WI38 (cell line): Measurements from ENCODE around the gene OLFML3.
"Not testable (repeated sequence)": the region's sequence is repeated elsewhere in the genome, so short reads cannot be mapped to it uniquely, and the experiment has no call there.

Experiments used
- H3K4me3 ChIP-seq: 2 replicates; pipeline ENCODE4 v1.5.1; 2011; ENCODE audit warnings: low read depth, mild to moderate bottlenecking, control low read depth, low read length
- TF ChIP-seq, protein P1 (sequence below): IDR thresholded peaks from 2 replicates; pipeline ENCODE4 v1.5.1; 2012; ENCODE audit warnings: low read depth, mild to moderate bottlenecking, control low read depth, low read length

OLFML3 gene

DNA sequence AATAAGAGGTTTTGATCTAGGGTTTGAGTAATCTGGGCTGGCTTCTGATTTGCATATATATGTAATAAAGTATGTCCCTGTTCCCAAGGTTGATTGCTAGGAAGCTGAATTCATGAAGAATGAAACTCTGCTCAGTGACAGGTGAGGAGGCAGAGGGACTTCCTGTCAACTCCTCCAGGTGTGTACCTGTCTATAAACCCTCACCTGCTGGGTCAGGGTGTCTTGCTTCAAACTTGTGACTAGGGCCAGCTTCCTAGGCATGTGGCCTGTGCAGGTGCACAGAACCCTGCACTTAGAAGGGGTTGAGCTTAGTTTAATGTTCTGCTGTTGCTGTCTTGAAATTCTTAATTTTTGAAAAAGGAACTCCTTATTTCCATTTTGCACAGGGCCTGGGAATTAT is 21.1 kb downstream of the OLFML3 start:
- TF ChIP-seq, protein P1, sequence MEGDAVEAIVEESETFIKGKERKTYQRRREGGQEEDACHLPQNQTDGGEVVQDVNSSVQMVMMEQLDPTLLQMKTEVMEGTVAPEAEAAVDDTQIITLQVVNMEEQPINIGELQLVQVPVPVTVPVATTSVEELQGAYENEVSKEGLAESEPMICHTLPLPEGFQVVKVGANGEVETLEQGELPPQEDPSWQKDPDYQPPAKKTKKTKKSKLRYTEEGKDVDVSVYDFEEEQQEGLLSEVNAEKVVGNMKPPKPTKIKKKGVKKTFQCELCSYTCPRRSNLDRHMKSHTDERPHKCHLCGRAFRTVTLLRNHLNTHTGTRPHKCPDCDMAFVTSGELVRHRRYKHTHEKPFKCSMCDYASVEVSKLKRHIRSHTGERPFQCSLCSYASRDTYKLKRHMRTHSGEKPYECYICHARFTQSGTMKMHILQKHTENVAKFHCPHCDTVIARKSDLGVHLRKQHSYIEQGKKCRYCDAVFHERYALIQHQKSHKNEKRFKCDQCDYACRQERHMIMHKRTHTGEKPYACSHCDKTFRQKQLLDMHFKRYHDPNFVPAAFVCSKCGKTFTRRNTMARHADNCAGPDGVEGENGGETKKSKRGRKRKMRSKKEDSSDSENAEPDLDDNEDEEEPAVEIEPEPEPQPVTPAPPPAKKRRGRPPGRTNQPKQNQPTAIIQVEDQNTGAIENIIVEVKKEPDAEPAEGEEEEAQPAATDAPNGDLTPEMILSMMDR = no peak
- no peak overlapping the region for H3K4me3 ChIP-seq

DNA sequence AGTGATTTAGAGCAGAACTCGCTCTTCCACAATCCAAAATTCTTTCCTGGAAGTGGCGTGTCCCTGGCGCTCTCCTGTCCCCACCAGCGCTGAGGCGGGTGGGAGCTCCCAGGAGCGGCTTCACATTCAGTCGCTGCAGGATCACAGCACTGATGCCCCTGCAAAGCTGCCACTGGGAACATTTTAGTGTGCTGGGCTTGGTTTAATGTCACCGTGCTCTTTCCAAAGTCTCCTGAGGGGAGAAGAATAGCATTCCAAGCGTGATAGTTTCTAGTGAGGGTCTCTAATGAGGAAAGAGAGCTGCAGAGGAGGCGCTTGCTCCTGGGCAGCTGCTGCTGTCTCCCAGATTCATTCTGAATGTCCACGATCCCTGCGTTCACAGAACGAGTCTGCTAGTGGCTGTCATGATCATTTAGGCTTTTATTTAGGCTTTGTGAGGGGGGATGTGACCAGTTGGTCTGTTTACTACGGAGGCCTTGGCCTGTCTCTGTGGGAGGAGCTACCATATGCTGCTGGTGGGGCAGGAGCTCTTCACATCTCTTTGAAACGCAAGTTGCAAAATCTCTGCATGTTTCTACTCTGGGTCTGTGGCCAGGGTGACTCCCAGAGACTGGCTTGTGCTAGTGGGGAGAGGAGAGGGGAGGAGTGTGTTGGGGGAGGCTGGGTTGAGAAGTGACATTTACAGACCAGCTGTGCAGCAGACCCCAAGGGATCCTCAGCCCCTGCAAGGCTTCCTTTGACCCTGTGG is 23.4 kb downstream of the OLFML3 start:
- no peak overlapping the region for H3K4me3 ChIP-seq
- TF ChIP-seq, protein P1 = no peak

DNA sequence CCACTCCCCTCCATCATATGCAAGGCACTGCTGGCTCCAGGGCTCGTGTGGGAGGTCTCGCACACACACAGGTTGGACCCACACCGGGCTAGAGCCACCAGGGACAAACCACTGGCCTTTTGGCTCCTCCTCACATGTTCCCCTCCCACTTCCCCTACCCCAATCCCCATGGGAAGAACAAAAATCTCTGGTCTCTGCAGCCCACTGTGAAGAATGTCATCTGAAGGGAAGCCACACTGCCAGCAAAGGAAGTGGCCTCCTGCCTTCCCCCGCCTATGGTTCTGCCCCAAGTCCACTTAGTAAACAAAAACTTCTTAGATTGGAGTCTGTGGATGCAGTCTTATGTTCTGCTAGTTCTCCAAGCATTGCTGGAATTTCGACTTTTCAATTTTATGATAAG is 24.2 kb downstream of the OLFML3 start:
- H3K4me3 ChIP-seq = no peak overlapping the region
- TF ChIP-seq, protein P1 = no peak

DNA sequence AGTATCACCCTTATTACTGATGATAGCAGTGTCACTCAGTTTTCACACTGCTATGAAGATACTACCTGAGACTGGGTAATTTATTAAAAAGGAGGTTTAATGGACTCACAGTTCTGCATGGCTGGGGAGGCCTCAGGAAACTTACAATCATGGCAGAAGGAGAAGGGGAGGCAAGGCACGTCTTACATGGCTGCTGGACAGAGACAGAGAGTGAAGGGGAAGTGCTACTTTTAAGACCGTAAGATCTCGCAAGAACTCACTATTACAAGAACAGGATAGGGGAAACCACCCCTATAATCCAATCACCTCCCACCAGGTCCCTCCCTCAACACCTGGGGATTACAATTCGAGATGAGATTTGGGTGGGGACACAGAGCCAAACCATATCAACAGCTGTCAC is 27.6 kb downstream of the OLFML3 start:
- H3K4me3 ChIP-seq = not testable (repeated sequence)

DNA sequence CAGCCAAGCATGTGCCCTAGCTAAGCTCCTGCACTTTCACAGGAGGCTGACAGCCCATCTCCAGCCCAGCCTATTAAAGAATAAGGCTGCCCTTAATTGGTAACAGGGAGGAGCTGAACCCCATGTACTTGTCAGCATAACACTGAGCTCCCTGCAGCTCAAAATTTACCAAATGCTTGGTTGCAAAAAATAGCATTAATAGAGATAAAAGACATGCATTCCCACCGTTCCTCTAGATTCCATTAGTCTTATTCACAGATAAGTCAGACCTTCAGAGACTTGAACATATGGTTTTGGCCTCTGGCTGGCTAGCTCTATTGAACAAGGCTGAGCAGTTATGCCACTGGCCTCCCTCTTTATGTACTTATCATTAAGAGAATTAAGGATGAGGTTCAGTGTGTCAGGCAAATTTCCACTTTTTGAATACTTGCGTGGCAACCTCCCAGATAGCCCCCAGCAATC is 29.2 kb downstream of the OLFML3 start:
- TF ChIP-seq, protein P1 = no peak

DNA sequence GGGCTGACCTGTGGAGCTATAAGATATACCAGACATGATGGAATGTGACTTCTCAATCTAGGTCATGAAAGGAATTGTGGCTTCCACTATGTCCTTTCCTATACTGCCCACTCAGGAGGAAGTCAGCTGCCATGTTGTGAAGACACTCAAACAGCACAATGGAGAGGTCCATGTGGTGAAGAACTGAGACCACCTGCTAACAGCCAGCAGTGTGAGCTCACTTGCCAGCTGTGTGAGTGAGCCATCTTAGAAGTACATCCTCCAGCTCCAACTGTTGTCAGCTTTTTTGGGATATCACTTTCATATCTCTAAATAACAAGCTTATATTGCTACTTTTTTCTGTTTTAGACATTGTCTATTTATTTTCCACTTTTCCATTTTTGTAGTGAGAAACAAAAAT is 29.7 kb downstream of the OLFML3 start:
- TF ChIP-seq, protein P1 = no peak

More for the DNA sequence above, 29.2 kb downstream of the OLFML3 start:
- H3K4me3 ChIP-seq = no peak overlapping the region

DNA sequence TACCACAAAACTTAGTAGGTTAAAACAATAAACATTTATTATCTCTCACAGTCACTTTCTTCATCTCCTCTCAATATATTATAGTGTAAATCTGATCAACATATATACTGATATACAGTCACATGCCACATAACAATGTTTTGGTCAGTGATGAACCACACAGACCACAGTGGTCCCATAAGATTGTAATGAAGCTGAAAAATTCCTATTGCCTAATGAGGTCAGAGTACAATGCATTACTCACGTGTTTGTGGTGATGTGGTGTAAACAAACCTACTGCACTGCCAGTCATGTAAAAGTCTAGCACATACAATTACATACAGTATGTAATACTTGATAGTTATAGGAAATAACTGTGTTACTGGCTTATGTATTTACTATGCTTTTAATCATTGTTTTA is 30.1 kb downstream of the OLFML3 start:
- no peak overlapping the region for H3K4me3 ChIP-seq
- TF ChIP-seq, protein P1 = no peak

More for the DNA sequence above, 29.7 kb downstream of the OLFML3 start:
- no peak overlapping the region for H3K4me3 ChIP-seq
